HEK293 (cell line): Measurements from ENCODE around the gene PDCL2.

Experiments
- CTCF ChIA-PET: fragments of 350-600 bp; formaldehyde crosslinking; extraction: SDS; loops from one replicate; lab custom pipeline; 2021; ENCODE audit warnings: antibody characterized with exemption; lab: Yijun Ruan, JAX
- POLR2A ChIA-PET: fragments of 300-600 bp; formaldehyde crosslinking; extraction: SDS; loops from one replicate; lab custom pipeline; 2020; ENCODE audit warnings: antibody characterized with exemption, inconsistent platforms; lab: Yijun Ruan, JAX
- H3K27ac ChIP-seq: fragments of 200-500 bp; sonication (Bioruptor generic); 2 replicates; pipeline ENCODE4 v1.5.1; 2014; ENCODE audit warnings: low read depth, low read length, control low read depth, inconsistent platforms; ENCODE audit errors: extremely low read depth
- H3K36me3 ChIP-seq, 2 experiments: fragments of 200-500 bp in 1 of 2; sonication (Bioruptor generic) in 1 of 2; 1 replicate in 1 of 2; 2 replicates in 1 of 2; pipeline ENCODE4 v1.5.1; 2014 to 2017; ENCODE audit warnings: inconsistent platforms in 2 of 2, low read length in 2 of 2; ENCODE audit not compliant: control insufficient read depth in 2 of 2, insufficient read depth in 1 of 2
- H3K4me1 ChIP-seq: fragments of 200-500 bp; sonication (Bioruptor generic); 2 replicates; pipeline ENCODE4 v1.5.1; 2014; ENCODE audit warnings: mild to moderate bottlenecking, low read length, inconsistent platforms; ENCODE audit not compliant: control insufficient read depth, insufficient read depth
- H3K4me3 ChIP-seq: 2 replicates; pipeline ENCODE4 v1.5.1; 2011; ENCODE audit warnings: low read depth, mild to moderate bottlenecking, control low read depth, low read length, moderate library complexity
- H3K9me3 ChIP-seq: fragments of 200-500 bp; sonication (Bioruptor generic); 2 replicates; pipeline ENCODE4 v1.5.1; 2014; ENCODE audit warnings: low read depth, low read length, inconsistent platforms; ENCODE audit not compliant: control insufficient read depth, insufficient read depth
- CTCF ChIP-seq: fragments of 450-650 bp; formaldehyde crosslinking; IDR thresholded peaks from 2 replicates; pipeline ENCODE4 v1.5.1; 2016; ENCODE audit warnings: missing biosample characterization, missing genetic modification characterization
- MZF1 ChIP-seq: fragments of 450-650 bp; formaldehyde crosslinking; IDR thresholded peaks from 2 replicates; pipeline ENCODE4 v1.5.1; 2017; ENCODE audit warnings: missing biosample characterization, missing genetic modification characterization, borderline replicate concordance
- OVOL3 ChIP-seq: fragments of 450-650 bp; formaldehyde crosslinking; IDR thresholded peaks from 2 replicates; pipeline ENCODE4 v1.5.1; 2016; ENCODE audit warnings: missing biosample characterization, missing genetic modification characterization
- PRDM4 ChIP-seq: fragments of 450-650 bp; formaldehyde crosslinking; IDR thresholded peaks from 2 replicates; pipeline ENCODE4 v1.5.1; 2017; ENCODE audit warnings: missing biosample characterization, missing genetic modification characterization
- SCRT1 ChIP-seq: fragments of 450-650 bp; formaldehyde crosslinking; IDR thresholded peaks from 2 replicates; pipeline ENCODE4 v1.5.1; 2016; ENCODE audit warnings: missing biosample characterization, missing genetic modification characterization, borderline replicate concordance
- SP2 ChIP-seq: fragments of 450-650 bp; formaldehyde crosslinking; IDR thresholded peaks from 2 replicates; pipeline ENCODE4 v1.5.1; 2016; ENCODE audit warnings: missing biosample characterization, missing genetic modification characterization
- ZBTB20 ChIP-seq: fragments of 450-650 bp; formaldehyde crosslinking; IDR thresholded peaks from 2 replicates; pipeline ENCODE4 v1.5.1; 2016; ENCODE audit warnings: missing biosample characterization, missing genetic modification characterization
- ZBTB21 ChIP-seq: fragments of 450-650 bp; formaldehyde crosslinking; IDR thresholded peaks from 2 replicates; pipeline ENCODE4 v1.5.1; 2017; ENCODE audit warnings: missing biosample characterization, missing genetic modification characterization
- ZNF112 ChIP-seq: fragments of 450-650 bp; formaldehyde crosslinking; IDR thresholded peaks from 2 replicates; pipeline ENCODE4 v1.5.0; 2017; ENCODE audit warnings: missing biosample characterization, missing genetic modification characterization
- ZNF24 ChIP-seq: fragments of 450-650 bp; formaldehyde crosslinking; IDR thresholded peaks from 2 replicates; pipeline ENCODE4 v1.5.1; 2016; ENCODE audit warnings: missing biosample characterization, missing genetic modification characterization
- ZNF341 ChIP-seq: fragments of 450-650 bp; formaldehyde crosslinking; IDR thresholded peaks from 2 replicates; pipeline ENCODE4; 2016; ENCODE audit warnings: low read depth, missing biosample characterization, missing genetic modification characterization
- ZNF350 ChIP-seq: fragments of 450-650 bp; formaldehyde crosslinking; IDR thresholded peaks from 2 replicates; pipeline ENCODE4 v1.5.0; 2017; ENCODE audit warnings: missing biosample characterization, mild to moderate bottlenecking, missing genetic modification characterization
- ZNF416 ChIP-seq: fragments of 450-650 bp; formaldehyde crosslinking; IDR thresholded peaks from 2 replicates; pipeline ENCODE4 v1.5.1; 2016; ENCODE audit warnings: missing biosample characterization, missing genetic modification characterization
- ZNF518A ChIP-seq: fragments of 450-650 bp; formaldehyde crosslinking; conservative IDR thresholded peaks from 2 replicates; pipeline ENCODE4 v1.5.1; 2016; ENCODE audit warnings: low read depth, missing biosample characterization, missing genetic modification characterization
- ZNF664 ChIP-seq: fragments of 450-650 bp; formaldehyde crosslinking; IDR thresholded peaks from 2 replicates; pipeline ENCODE4 v1.5.1; 2016; ENCODE audit warnings: missing biosample characterization, missing genetic modification characterization
- ZNF747 ChIP-seq: fragments of 450-650 bp; formaldehyde crosslinking; IDR thresholded peaks from 2 replicates; pipeline ENCODE4 v1.5.1; 2016; ENCODE audit warnings: missing biosample characterization, missing genetic modification characterization
- ZSCAN4 ChIP-seq: fragments of 450-650 bp; formaldehyde crosslinking; IDR thresholded peaks from 2 replicates; pipeline ENCODE4 v1.5.1; 2017; ENCODE audit warnings: missing biosample characterization, missing genetic modification characterization

Gene PDCL2

GRCh38 chr4:55592014-55592413 lies at the start of gene PDCL2:
TSS of gene PDCL2 (minus strand) at chr4:55592245. CDS start at chr4:55592109, 136 bp downstream.
- H3K27ac ChIP-seq = no peak within 1 kb of the TSS
- CTCF ChIA-PET = no interaction called here
- POLR2A ChIA-PET = no interaction called here
- H3K4me3 ChIP-seq = no peak within 1 kb of the TSS
- peak; percentile 53; the same call in 1 of the 2 replicates for TF ChIP-seq PRDM4 (tag by site-specific recombination)
- TF ChIP-seq ZNF24 (tag by site-specific recombination) = no peak
- TF ChIP-seq ZNF664 (tag by site-specific recombination) = no peak
- no peak for TF ChIP-seq OVOL3 (tag by site-specific recombination)
- no peak for TF ChIP-seq ZNF416 (tag by site-specific recombination)
- TF ChIP-seq ZSCAN4 (tag by site-specific recombination) = no peak
- TF ChIP-seq, all 188 proteins: peak for 1
- H3K4me1 ChIP-seq = no peaks in the 10 kb centered on the region
- no peaks in the 10 kb centered on the region for H3K36me3 ChIP-seq
- no peaks in the 10 kb centered on the region for H3K9me3 ChIP-seq

GRCh38 chr4:55637272-55637820 lies 45.3 kb upstream of the PDCL2 start:
- TF ChIP-seq ZBTB21 (tag by site-specific recombination) = no peak
- no peak for TF ChIP-seq SP2
- TF ChIP-seq ZNF341 = no peak
- TF ChIP-seq ZNF747 (tag by site-specific recombination) = no peak
- no peak for TF ChIP-seq ZNF518A
- no peak for TF ChIP-seq CTCF (tag by site-specific recombination)
- no peak for TF ChIP-seq ZBTB20 (tag by site-specific recombination)
- TF ChIP-seq ZNF350 = no peak
- TF ChIP-seq SCRT1 (tag by site-specific recombination) = no peak
- TF ChIP-seq MZF1 (tag by site-specific recombination) = no peak
- no peak for TF ChIP-seq ZNF112 (tag by site-specific recombination)
- Histone ChIP-seq H3K9me3 (no peaks in the 10 kb centered on the region), H3K4me3 (no peak overlapping the region), H3K4me1 (no peaks in the 10 kb centered on the region), H3K27ac (no peak overlapping the region), H3K36me3 (no peaks in the 10 kb centered on the region)
- ChIA-PET POLR2A (no interaction called here), CTCF (interaction anchor here (0.6 to 0.8 kb wide), 3 partner anchors 47 to 909 kb away, joined by 3 to 5 read pairs (median 4); no protein-coding TSS in a partner anchor)
